Measurements from ENCODE around the gene CORIN. TPM values are rescaled to one million over a fixed set of nuclear protein-coding genes. Genes with fewer than 3 reads are reported as not detected.
A peak's percentile ranks its signal among the peaks of the same experiment; 100 is the strongest.

The CORIN gene
- total and polyA plus RNA-seq, 2 donors (not counting 1 experiment from before 2014, with no cell fraction given), result 0.25 TPM; not detected in 1

DNA sequence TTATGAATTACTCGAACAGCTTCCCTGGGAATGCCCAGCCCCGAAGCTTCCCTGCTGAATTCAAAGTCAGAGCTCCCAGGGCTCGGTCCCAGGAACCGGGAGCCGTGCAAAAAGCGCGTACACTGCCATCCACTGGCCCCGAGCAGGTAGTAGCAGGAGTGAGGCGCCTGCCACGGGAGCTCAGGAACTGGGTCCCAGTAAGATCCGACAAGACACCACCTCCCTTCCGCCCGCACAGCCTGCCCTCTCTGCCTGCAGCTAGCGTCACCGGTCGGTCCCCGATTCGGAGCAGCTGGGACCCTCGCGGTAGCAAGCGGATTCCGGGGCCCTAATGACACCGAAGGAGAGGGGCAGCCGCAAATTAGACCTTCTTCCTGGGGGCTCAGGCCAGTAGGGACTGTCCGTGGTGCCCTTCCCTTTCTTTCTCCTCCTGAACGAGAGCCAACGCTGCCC lies 1.2 kb downstream of the CORIN start:
- Mint-ChIP-seq H3K9me3 (ENCODE audit: insufficient read depth) (no peaks in the 10 kb centered on the region), H3K27me3 (peaks cover 37% of the 10 kb centered on the region), H3K27ac (no peak overlapping the region), H3K4me3 (peak overlapping the region; percentile 90), H3K4me1 (peaks cover 32% of the 10 kb centered on the region)
- ChIA-PET POLR2A (interaction anchor here (0.6 kb wide), 1 partner anchor 273 kb away, joined by 3 read pairs; no protein-coding TSS in a partner anchor), CTCF (interaction anchor here (0.6 to 1.8 kb wide), 8 partner anchors 10 to 168 kb away, joined by 3 to 5 read pairs (median 3); no protein-coding TSS in a partner anchor)
- peak overlapping the region; percentile 71 for H2AFZ ChIP-seq (ENCODE audit: insufficient read depth, low read depth, low read length, poor library complexity, severe bottlenecking)
- peaks cover 0 to 32% (median 21%) of the 10 kb centered on the region in 4 experiments for H3K27me3 ChIP-seq (replicated peaks in 1 of 4; ENCODE audit: control extremely low read depth in 1 of 4, control insufficient read depth in 3 of 4, insufficient read depth in 4 of 4, low read length in 3 of 4)
- TF ChIP-seq, protein P1, sequence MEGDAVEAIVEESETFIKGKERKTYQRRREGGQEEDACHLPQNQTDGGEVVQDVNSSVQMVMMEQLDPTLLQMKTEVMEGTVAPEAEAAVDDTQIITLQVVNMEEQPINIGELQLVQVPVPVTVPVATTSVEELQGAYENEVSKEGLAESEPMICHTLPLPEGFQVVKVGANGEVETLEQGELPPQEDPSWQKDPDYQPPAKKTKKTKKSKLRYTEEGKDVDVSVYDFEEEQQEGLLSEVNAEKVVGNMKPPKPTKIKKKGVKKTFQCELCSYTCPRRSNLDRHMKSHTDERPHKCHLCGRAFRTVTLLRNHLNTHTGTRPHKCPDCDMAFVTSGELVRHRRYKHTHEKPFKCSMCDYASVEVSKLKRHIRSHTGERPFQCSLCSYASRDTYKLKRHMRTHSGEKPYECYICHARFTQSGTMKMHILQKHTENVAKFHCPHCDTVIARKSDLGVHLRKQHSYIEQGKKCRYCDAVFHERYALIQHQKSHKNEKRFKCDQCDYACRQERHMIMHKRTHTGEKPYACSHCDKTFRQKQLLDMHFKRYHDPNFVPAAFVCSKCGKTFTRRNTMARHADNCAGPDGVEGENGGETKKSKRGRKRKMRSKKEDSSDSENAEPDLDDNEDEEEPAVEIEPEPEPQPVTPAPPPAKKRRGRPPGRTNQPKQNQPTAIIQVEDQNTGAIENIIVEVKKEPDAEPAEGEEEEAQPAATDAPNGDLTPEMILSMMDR (IDR thresholded peaks at IDR 0.05), result peak; percentile 31
- TF ChIP-seq EZH2 (IDR thresholded peaks at IDR 0.05; ENCODE audit: borderline replicate concordance, insufficient read depth, low read depth, low read length, poor library complexity, severe bottlenecking), result no peak
- no peaks in the 10 kb centered on the region for H3K79me2 ChIP-seq (ENCODE audit: control insufficient read depth, insufficient read depth, low read length)
- H4K20me1 ChIP-seq (ENCODE audit: control insufficient read depth, insufficient read depth, low read length, poor library complexity, severe bottlenecking), result no peaks in the 10 kb centered on the region
- DNase-seq, result peak; percentile 49
- WGBS (ENCODE audit: insufficient coverage), result under 1% methylated on average over 27 of the region's 27 CpGs
- no peaks in the 10 kb centered on the region for H3K36me3 ChIP-seq (replicated peaks in 1 of 2; ENCODE audit: control extremely low read depth in 1 of 2, control insufficient read depth in 1 of 2, extremely low read depth in 1 of 2, insufficient read depth in 2 of 2, low read length in 1 of 2)
- H3K4me1 ChIP-seq (ENCODE audit: control insufficient read depth in 2 of 2, insufficient read depth in 2 of 2, low read length in 2 of 2), result peaks cover 26 to 28% of the 10 kb centered on the region in 2 donors
- H3K4me2 ChIP-seq (replicated peaks; ENCODE audit: low read depth, low read length, poor library complexity, severe bottlenecking), result peak overlapping the region; percentile 97
- H3K4me3 ChIP-seq (ENCODE audit: control extremely low read depth in 1 of 5, extremely low read depth in 1 of 5, insufficient read depth in 1 of 5, low read depth in 2 of 5, low read length in 4 of 5), result peak overlapping the region; percentile 44 to 73 (median 56)
- H3K27ac ChIP-seq (ENCODE audit: low read length in 2 of 2), result no peak overlapping the region
- H3K9me3 ChIP-seq (ENCODE audit: control extremely low read depth in 1 of 3, control insufficient read depth in 2 of 3, insufficient read depth in 1 of 3, low read length in 2 of 3), result peaks cover 3 to 6% (median 4%) of the 10 kb centered on the region in 3 donors
- intact Hi-C loops (cut with micrococcal nuclease), result loop anchor here (5.0 kb wide), 3 partner anchors 76 to 169 kb away; partner anchors contain the start of gene NFXL1
- peak overlapping the region; percentile 70 for H3K9ac ChIP-seq (ENCODE audit: low read length)
- ATAC-seq (ENCODE audit: low read depth), result peak; percentile 44

DNA sequence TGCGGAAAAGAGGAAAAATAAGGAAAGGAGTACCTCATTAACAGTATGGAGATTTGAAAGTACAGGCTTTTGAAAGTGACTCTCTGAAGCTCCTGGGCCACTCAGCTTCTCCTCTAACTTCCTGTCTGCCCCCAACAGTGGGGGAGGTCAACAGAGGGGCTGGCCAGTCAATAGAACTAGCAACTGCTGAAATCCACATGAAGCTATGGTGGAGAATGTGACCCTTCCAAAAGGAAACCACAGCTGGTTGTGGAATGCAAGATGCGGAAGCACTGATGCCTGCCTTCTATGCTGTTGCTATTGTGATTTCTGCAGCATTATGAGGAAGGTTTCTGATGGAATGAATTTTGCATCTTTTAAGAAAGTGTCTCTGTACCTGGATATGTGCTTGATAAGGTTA lies 2.4 kb downstream of the CORIN start:
- H2AFZ ChIP-seq (ENCODE audit: insufficient read depth, low read depth, low read length, poor library complexity, severe bottlenecking), result no peak overlapping the region
- H3K9ac ChIP-seq (ENCODE audit: low read length), result peak overlapping the region; percentile 70
- H3K36me3 ChIP-seq (replicated peaks in 1 of 2; ENCODE audit: control extremely low read depth in 1 of 2, control insufficient read depth in 1 of 2, extremely low read depth in 1 of 2, insufficient read depth in 2 of 2, low read length in 1 of 2), result no peaks in the 10 kb centered on the region
- Mint-ChIP-seq H3K4me1 (peaks cover 32% of the 10 kb centered on the region), H3K9me3 (ENCODE audit: insufficient read depth) (no peaks in the 10 kb centered on the region), H3K27ac (no peak overlapping the region), H3K4me3 (peak overlapping the region; percentile 90), H3K27me3 (peaks cover 43% of the 10 kb centered on the region)
- WGBS (ENCODE audit: insufficient coverage), result 33% methylated on average over 1 of the region's 2 CpGs
- ChIA-PET CTCF (interaction anchor here (0.5 kb wide), 1 partner anchor 381 kb away, joined by 3 read pairs; no protein-coding TSS in a partner anchor), POLR2A (no interaction called here)
- ATAC-seq (ENCODE audit: low read depth) (no peak), DNase-seq (no peak)
- no peak overlapping the region for H3K27ac ChIP-seq (ENCODE audit: low read length in 2 of 2)
- H3K4me1 ChIP-seq (ENCODE audit: control insufficient read depth in 2 of 2, insufficient read depth in 2 of 2, low read length in 2 of 2), result peaks cover 26 to 28% of the 10 kb centered on the region in 2 donors
- intact Hi-C loops (cut with micrococcal nuclease), result loop anchor here (5.0 kb wide), 3 partner anchors 77 to 168 kb away; partner anchors contain the start of gene NFXL1
- no peaks in the 10 kb centered on the region for H4K20me1 ChIP-seq (ENCODE audit: control insufficient read depth, insufficient read depth, low read length, poor library complexity, severe bottlenecking)
- TF ChIP-seq, protein P1 (IDR thresholded peaks at IDR 0.05), result no peak
- no peak for TF ChIP-seq EZH2 (IDR thresholded peaks at IDR 0.05; ENCODE audit: borderline replicate concordance, insufficient read depth, low read depth, low read length, poor library complexity, severe bottlenecking)
- peaks cover 3 to 6% (median 4%) of the 10 kb centered on the region in 3 donors for H3K9me3 ChIP-seq (ENCODE audit: control extremely low read depth in 1 of 3, control insufficient read depth in 2 of 3, insufficient read depth in 1 of 3, low read length in 2 of 3)
- no peaks in the 10 kb centered on the region for H3K79me2 ChIP-seq (ENCODE audit: control insufficient read depth, insufficient read depth, low read length)
- H3K4me2 ChIP-seq (replicated peaks; ENCODE audit: low read depth, low read length, poor library complexity, severe bottlenecking), result peak overlapping the region; percentile 97
- H3K27me3 ChIP-seq (replicated peaks in 1 of 4; ENCODE audit: control extremely low read depth in 1 of 4, control insufficient read depth in 3 of 4, insufficient read depth in 4 of 4, low read length in 3 of 4), result peaks cover 0 to 32% (median 21%) of the 10 kb centered on the region in 4 experiments
- no peak overlapping the region for H3K4me3 ChIP-seq (ENCODE audit: control extremely low read depth in 1 of 5, extremely low read depth in 1 of 5, insufficient read depth in 1 of 5, low read depth in 2 of 5, low read length in 4 of 5)

All from B cell (primary cell).